GM19467 (cell line): ENCODE results near the gene CIRBP.

ENCODE experiments used
- ATAC-seq: cut with Tn5 transposase; IDR thresholded peaks from one replicate; pipeline ENCODE4 v1.9.1; 2021; ENCODE audit warnings: mild to moderate bottlenecking, moderate library complexity; ENCODE audit not compliant: unreplicated experiment

The CIRBP gene

GRCh38 chr19:1230783-1231489, 38.2 kb upstream of the CIRBP start:
- ATAC-seq = no peak

DNA sequence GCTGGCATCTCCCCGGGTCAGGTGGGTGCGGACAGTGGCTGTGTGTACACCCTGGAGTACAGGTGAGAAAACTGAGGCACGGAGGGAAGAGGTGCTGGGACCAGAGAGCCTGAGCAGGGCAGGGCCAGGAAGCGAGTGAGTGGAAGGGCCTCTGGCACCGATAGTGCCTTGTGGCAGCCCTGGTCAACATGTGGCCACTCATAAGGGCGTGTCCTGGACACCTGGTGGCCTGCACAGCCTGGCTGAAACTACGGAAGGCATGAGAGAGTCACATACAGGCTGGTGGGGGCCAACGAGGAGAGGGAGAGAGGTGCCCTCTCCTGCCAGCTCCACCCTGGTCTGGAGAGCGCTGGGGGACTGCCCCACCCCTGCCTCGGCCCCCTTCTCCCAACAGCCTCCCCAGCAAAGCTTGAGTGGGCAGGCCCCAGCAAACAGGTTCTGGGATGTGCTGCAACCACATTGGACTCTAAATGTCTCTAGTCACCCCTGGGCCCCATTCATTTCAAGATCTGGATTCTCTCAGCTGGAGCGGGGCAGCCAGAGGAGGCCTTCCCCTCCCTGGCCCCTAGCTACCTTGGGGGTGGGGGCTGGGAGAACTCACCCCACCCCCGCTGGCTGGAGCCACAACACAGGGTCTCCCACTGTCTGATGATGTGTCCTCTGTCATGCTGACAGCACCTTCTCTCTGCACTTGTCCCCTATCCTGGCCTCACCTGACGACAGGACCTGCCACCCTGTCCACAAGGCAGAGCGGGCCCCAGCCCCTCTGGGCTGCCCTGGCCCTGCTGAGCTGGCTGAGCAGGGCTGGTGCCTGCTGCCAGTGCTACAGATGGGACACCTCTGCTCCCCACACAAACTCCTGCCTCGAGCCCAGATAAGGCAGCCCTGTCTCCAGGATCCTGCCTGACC, 37.1 kb upstream of the CIRBP start:
- no peak for ATAC-seq

DNA sequence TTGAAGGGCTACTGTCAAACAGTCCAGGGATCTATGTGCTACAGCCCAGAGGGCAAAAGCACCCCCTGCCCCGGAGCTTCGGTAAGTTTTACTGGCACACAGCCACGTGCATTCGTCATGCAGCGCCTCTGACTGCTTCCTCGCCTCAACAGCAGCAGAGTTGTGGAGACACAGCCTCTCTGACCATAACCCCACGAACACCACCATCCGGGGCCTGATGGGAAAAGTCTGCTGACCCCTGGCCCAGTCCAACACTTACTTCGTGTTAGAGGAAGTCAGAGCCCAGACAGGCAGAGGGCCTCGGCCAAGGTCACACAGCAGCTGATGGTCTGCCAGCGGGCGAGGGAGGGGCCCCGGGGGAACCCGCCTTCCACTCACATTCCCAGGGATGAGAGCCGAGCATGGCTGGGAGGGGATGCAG, 36.5 kb upstream of the CIRBP start:
- ATAC-seq = no peak

GRCh38 chr19:1233115-1233667, 35.9 kb upstream of the CIRBP start:
- ATAC-seq = no peak

GRCh38 chr19:1234051-1234954, 34.8 kb upstream of the CIRBP start:
- no peak for ATAC-seq

DNA sequence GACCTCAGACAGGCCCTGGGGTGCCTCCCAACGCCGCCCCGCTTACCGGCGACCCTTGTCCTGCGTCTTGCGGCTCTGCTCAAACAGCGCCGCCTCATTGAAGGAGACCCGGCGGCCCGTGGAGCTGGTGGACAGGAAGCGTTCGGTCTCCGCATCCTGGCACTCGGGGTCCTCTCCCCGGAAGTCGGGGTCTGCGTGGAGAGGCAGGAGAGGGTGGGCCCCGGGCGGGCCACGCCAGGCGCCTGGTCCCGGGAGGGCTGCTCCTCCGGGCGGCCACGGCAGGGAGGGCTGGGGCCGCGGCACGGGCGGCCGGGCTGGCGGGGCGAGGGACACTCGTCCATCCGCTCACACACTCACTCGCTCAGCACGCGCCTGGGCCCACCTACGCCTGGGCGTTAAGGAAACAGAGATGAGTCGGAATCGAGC, 34.2 kb upstream of the CIRBP start:
- no peak for ATAC-seq

DNA sequence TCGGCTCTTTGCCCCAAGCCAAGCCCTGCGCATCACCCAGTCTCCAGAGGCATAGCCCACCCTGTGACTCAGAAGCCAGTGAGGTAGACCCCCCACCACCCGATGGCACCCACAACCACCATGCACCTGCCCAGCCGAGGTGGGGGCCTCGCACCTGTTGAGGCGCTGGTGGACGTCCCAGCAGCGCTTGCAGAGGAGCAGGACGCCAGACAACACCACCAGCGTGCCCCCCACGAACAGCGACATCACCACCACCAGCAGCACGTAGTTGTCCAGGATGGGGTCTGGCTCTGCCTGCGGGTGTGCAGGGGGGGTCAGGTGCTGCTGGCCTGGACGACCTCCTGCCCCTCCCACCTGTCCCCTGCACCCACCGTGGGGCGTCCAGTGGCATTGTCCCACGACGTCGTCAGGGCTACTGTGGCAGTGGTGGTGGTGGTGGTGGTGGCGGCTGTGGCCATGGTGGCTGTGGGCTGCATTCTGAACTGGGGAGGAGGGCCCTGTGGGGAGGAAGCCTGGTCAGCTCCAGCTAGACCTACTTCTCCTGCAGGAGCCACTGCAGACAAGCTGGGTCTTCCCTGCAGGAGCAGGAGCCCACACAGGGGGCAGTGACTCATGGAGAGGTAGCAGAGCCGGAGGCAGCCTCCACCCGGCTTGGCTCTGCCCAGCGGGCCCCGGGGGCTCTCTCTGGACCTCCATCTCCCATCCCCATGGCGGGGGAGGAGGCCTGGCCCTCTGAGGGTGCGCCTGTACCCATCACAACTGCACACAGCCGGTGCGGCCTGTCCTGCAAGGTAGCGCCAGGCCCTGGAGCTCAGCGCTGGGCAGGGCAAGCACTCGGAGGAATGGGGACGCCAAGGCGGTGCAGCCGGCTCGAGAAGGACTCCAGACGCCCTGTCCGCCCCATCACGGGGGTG, 33.2 kb upstream of the CIRBP start:
- no peak for ATAC-seq

DNA sequence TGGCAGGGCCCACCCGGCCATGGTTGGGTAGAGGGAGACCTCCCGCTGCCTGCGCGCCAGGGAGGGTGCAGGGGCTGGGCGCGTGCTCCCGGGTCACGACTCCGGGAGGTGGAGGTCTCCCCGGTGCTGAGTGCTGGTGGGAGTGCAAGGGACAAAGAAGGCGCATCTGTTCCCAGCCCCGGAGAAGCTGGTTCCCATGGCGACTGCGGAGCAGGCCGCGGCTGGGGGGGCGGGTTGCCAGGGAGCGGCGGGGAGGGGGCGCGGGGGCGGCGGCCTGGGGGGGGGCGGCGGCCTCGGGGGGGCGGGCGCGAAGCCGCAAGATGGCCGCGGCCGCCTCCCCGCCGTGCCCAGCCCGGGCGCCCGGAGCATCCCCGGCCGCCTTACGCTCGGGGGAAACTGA, 32.6 kb upstream of the CIRBP start:
- no peak for ATAC-seq

DNA sequence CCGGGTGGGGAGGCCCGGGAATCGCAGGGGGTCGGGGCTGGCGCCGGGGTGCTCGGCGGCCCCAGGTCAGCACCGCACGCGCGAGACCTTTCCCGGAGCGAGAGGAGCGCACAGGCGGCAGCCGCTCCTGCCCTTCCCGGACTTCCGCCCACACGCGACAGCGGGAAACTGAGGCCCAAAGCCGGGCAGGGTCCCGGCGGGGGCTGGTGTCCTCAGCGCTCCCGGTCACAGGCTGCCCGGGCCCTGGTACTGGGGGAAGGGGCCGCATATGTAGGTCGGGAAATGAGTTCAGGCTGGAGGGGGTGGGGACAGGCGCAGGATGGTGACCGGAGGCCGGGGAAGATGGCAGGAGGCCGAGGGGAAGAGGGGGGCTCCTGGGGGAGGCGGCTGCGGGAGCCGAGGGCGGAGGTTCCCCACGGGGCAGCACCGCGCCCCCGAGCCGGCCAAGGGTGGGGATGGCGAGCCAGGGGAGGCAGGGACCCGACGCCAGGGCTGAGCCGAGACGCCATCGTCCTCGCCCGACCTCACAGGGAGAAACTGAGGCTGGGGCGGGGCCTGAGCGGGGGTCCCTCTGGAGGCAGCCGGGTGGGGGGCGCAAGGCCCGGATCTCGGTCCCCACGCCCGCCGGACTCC, 32.0 kb upstream of the CIRBP start:
- no peak for ATAC-seq

DNA sequence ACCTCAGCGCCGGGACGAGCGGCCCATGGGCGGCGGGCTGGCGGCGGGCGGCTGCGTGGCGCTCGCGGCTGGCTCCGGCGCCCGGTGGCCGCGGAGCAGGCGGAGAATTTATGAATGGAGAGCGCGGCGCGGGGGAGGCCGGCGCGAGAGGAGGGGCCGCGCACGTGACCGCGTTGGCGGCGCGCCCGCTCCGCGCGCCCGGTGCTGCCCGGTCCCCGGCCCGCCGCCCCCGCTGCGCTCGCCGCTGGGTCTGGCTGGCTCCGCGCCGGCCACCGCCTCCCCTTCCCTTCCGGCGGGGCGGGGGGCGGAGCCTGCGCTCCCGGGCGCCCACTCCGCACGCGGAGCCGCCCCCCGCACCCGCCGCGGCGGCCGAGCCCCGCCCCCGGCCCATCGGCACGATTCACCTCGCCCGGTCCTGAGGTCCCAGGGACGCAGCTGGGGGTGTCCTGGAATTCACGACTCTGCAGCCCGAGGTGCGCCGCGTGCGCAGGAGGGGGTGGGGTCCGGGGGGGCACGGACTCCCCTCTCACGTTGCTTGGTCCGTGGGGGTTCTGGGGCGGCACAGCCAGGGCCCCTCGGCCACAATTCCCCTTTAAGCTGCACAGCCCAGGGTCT, 31.3 kb upstream of the CIRBP start, which contains the start of gene CBARP:
CBARP (minus strand) TSS at position 252 of the 615 bp plus-strand sequence. CDS start 1,905 bp downstream, outside the sequence.
- no peak for ATAC-seq

DNA sequence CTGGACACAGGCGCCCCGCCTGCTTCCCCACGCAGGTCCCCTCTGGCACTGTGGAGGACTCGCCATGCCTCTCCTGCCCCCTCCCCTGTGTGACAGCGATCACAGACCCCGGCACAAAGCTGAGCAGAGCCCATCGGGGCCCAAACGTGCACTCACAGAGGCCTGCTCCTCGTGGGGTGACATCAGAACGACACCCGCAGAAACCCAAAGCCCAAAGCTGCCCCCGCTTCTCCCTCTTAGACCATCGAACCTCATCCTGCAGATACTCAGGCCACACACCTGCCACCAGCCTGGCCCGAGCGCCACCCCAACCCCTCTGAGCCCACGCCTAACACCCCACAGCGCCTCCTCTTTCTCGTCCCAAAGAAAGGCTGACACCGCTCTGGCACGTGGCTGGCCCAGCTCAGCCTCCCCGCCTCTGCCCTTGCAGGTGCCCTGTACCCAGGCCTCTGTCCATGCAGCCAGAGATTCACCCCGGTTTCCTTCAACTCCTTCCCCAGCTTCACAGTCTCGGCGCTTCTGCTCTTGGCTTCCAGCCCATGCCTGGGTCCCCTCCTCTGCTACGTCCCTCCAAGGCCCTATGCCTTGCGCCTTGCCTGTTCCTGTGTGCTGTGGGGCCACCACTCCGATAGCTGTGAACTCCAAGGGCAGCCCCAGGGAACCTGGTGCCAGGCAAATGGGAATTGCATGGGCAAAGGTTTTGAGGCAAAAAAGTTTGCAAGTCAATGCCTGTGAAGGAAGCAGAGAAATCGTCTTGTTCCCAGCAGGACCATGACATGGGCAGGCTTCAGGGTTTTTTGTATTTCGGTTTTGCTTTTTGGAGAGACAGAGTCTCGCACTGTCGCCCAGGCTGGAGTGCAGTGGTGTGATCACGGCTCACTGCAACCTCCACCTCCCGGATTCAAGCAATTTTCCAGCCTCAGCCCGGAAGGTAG, 30.5 kb upstream of the CIRBP start:
- no peak for ATAC-seq

DNA sequence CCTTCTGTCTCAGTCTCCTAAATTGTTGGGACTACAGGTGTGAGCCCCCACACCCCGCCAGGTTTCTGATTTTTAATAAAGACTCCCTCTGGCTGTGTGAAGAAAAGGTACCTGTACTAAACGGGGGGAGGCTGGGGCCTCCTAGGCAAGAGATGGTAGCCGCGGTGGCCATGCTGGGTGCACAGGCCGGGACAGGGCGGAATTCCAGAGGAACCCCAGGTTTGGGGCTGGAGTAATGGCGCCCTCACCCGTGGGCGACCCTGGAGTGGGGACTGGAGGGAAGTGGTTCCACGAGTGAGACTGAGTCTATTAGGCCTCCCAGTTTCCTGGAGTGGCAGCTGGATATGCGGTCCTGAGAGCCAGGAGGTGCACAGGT, 29.7 kb upstream of the CIRBP start:
- ATAC-seq = no peak

- peak; percentile 26 for ATAC-seq
These were observed 29.1 kb upstream of the CIRBP start for GRCh38 chr19:1239796-1240737.

- ATAC-seq = no peak
These were observed 28.2 kb upstream of the CIRBP start for GRCh38 chr19:1240925-1241324.

- ATAC-seq = peak; percentile 56
These were observed 27.6 kb upstream of the CIRBP start, which contains the start of gene ATP5F1D for GRCh38 chr19:1241417-1242095. ATP5F1D (plus strand) TSS chr19:1241751; CDS start chr19:1241851, 100 bp downstream.
